GM18507 (cell line): ENCODE data around the gene MOCS3.
A peak's percentile ranks its signal among the peaks of the same experiment; 100 is the strongest.
"Not testable (repeated sequence)": the region's sequence is repeated elsewhere in the genome, so short reads cannot be mapped to it uniquely, and the experiment has no call there.

Experiments
- DNase-seq: peaks from one replicate; pipeline ENCODE4 v3.0.0; 2011; ENCODE audit warnings: low read depth; ENCODE audit not compliant: insufficient read length; ENCODE audit errors: extremely low spot score
- FAIRE-seq: peaks from 2 replicates; lab custom pipeline; 2011; peaks lifted over from hg19 to GRCh38; lab: Jason Lieb, UNC

The MOCS3 gene

DNA sequence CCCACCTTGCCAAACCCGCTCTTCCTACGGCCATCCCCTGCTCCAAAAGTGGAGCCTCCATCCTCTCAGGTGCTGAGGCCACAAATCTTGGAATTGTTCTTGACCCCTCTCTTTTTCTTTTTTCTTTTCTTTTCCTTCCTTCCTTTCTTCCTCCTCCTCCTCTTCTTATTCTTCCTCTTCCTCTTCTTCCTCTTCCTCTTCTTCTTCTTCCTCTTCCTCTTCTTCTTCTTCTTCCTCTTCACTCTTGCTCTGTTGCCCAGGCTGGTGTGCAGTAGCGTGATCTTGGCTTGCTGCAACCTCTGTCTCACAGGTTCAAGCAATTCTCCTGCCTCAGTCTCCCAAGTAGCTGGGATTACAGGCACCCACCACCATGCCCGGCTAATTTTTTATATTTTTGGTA lies 19.9 kb downstream of the MOCS3 start:
- DNase-seq, FAIRE-seq: not testable (repeated sequence)

DNA sequence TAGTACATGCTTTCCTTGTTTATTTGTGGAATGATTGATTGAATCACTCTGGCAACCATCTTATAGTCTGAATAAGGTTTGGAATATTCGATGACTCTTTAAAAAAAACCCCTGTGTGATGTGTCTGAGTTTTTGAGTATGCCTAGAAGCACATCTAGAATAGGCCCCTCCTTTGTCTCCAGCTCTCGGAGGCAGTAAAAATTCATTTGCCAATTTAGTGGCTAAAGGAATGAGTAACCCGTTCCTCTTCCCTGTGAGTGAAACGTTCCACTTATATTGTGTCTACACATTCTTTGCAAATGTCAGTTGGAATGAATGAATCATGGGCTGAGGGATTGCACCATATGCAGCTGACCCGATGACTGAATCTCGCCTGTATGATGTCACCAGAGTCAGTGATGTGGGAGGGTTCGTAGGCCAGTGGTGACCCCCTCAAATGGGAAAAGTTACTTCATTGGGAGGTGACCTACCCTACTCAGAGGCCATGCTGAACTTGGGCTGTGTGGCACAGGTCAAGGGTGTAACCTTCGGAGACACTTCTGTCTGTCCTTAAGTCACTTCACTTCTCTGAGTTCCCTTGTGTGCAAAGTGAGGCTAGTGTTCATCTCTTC lies 21.6 kb downstream of the MOCS3 start:
- no peak for DNase-seq
- no peak for FAIRE-seq

DNA sequence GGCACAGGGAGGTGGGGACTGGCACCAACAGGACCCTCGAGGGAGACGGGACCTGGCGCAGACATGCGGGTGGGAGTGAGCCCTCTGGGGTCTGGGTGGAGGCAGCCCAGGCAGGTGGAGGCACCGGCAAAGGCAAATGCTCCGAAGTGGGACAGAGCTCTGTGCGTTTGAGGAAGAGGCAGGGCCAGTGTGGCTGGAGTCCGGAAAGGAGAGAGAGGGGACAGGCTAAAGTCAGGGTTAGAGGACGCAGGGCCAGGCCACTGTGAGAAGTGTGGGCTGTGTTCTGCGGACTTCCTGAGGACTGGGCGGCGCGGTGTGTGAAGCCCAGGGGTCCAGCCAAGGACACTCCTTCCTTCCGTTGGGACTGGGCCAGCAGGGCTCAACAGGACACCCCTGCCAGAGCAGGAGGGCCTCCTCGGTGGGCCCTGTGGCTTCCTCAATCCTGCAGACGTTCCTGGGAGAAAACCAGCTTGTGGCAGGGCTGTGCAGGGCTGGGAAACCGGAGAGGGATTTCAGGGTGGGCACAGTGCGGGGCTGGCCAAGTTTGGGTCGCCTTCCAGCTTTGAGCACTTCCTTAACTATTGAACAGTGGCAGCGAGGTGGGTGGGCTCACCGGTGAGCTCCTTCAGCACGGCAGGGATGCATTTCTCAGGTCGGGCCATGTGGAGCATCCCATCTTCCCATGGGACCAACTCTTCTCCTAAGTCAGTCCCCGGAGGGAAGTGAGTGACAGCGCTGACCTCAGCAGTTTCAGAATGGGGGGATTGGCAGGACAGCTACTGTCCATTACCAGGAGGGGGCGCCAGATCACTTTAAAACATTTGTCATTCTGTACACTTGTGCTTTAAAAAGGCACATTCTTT lies 22.5 kb downstream of the MOCS3 start:
- FAIRE-seq (peak; percentile 70), DNase-seq (peak; percentile 43)

DNA sequence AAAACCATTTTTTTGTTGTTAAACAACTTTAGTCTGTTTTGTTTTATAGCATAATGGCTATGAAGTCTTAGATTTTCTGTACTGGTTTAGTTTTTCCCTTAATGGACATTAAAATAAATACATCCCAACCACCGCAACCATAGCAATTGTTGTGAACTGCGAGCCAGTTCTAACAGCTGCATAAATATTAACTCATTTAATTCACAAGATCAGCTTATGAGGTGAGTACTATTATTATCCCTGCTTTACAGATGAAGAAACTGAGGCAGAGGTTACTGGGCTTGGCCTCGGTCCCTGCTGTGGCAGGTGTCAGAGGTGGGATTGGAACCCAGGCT lies 23.1 kb downstream of the MOCS3 start:
- FAIRE-seq (no peak), DNase-seq (no peak)

DNA sequence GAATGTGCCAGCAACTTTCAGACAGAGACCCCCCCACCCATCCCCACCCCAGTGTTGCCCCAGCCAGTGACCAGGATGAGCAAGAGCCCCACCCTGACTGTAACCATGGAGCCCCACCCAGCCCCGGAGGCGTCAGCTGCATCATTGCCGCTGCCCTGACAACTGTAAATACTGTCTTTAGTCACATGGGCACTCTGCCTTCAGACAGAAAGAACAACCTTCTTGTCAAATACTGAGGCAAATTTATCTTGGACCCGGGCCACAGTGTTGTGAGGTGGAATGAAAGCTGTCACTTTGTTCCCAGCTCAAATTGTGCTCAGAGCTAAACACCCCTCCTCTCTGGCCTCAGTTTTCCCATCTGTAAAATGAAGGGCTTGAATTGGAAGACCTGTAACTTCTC lies 23.7 kb downstream of the MOCS3 start:
- FAIRE-seq = no peak

GRCh38 chr20:50983321-50983720 lies 24.7 kb downstream of the MOCS3 start:
- no peak for DNase-seq
- FAIRE-seq = no peak

More for the DNA sequence above, 23.7 kb downstream of the MOCS3 start:
- no peak for DNase-seq

DNA sequence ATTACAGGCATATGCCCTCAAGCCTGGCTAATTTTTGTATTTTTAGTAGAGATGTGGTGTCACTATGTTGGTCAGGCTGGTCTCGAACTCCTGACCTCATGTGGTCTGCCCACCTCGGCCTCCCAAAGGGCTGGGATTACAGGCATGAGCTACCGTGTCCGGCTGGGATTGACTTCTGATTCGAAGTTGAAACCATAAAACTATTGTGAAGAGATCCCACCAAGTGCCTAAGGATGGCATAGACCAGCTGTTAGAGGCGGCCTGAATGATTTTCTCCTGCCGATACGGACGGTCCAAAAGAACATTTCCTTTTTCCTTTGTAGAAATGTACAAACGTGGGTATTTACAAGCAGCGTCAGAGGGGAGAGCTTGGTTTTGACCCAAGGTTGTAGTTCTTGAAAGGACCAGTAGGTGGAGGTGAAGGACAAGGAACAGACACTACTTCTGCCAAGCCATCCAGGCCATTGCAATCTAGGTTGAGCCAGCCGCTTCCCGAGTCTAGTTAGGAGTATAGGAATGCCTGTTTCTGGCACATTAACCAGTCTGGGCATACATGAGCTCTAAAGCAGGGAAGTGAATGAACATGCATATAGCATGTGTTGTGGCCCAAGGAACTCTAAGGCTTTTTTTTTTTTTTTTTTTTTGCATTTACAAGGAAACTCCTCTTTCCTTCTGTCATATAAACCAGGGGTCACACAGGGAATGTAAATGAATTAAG lies 29.0 kb downstream of the MOCS3 start:
- FAIRE-seq (peak; percentile 82), DNase-seq (peak; percentile 33)

- FAIRE-seq = no peak
- no peak for DNase-seq
These were observed 32.5 kb downstream of the MOCS3 start for GRCh38 chr20:50991076-50991475.

GRCh38 chr20:50992336-50992732 lies 33.7 kb downstream of the MOCS3 start:
- DNase-seq = no peak
- no peak for FAIRE-seq

DNA sequence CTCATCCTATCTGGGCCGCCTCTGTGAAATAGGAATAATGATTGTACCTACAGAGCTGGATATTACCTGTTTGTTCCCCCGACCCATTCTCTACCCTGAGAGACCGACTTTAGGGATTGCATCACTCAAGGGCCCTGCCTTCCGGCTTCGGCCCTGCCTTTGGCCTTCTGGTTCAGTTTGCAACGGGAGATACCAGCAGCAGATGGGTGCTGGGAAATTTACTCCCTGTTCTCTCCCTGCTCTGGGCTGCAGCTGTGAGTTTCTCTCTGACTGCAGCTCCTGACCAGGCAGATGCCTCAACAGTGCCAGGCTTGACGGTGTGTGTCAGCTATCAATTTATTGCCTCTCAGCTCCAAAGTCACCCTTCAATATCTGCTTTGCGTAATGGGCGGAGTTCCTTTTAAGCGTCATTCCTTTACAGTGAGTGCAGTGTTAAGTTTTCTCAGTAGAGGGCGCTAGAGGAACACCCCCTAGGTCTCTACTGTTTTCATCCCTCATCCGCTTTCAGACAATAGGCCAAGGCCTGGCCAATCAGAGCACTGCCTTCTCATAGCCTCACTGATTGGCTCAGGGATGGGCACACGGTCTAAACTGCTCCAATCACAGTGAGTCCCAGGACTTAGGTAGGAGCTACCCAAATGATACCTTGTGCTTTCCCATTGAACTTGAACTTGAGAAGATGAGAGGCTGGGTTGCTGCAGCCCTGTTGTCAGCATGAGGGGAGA lies 34.3 kb downstream of the MOCS3 start:
- peak; percentile 46 for DNase-seq
- FAIRE-seq = peak; percentile 65

GRCh38 chr20:50993876-50994275 lies 35.3 kb downstream of the MOCS3 start:
- FAIRE-seq = no peak
- DNase-seq = no peak

DNA sequence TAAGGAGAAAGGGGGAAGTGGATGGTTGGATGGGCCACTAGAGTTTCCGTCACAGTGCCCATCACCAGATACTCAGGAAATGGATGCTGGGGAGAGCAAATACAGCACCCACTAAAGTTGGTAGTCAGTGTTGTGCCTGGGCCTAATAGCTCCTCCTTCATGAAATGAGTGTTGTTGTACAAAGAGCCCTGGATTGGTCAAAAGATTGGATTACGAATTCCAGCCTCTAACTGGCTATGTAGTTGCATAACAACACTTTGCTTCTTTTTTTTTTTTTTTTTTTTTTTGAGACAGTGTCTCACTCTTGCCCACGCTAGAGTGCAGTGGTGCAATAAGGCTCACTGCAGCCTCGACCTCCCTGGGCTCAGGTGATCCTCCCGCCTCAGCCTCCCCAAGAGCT lies 36.9 kb downstream of the MOCS3 start:
- DNase-seq = no peak
- no peak for FAIRE-seq

- FAIRE-seq (no peak), DNase-seq (no peak)
These were observed 38.6 kb downstream of the MOCS3 start for GRCh38 chr20:50996901-50997865.

GRCh38 chr20:50999355-50999754 lies 40.7 kb downstream of the MOCS3 start:
- FAIRE-seq = no peak
- no peak for DNase-seq

- no peak for DNase-seq
- no peak for FAIRE-seq
These were observed 43.0 kb downstream of the MOCS3 start for GRCh38 chr20:51001430-51002265.

DNA sequence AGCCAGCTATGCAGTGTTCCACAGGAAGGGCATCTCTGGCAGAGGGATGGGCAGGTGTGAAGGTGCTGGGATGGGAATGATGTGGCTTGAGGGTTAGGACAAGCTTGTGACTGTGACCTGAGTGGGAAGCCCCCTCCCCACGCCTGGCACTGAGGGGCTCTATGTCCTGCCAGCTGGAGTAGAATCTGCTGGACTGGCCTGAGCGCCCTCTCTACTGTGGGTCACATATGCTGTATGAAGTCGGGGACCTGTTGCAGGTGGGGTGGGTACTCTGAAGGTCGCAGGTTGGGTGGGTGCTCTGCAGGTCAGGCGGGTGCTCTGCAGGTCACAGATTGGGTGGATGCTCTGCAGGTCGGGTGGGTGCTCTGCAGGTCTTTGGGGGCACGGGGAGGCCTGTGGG lies 44.0 kb downstream of the MOCS3 start:
- FAIRE-seq = no peak
- DNase-seq = no peak

GRCh38 chr20:51003753-51004152 lies 45.1 kb downstream of the MOCS3 start:
- no peak for FAIRE-seq

GRCh38 chr20:51004305-51004727 lies 45.7 kb downstream of the MOCS3 start:
- DNase-seq (no peak), FAIRE-seq (no peak)

More at GRCh38 chr20:51003753-51004152, 45.1 kb downstream of the MOCS3 start:
- DNase-seq = no peak
